GM18519 (cell line): ENCODE results near the gene PGA3.
"Not testable (repeated sequence)": the region's sequence is repeated elsewhere in the genome, so short reads cannot be mapped to it uniquely, and the experiment has no call there.

Experiments
- ATAC-seq: cut with Tn5 transposase; IDR thresholded peaks from one replicate; pipeline ENCODE4 v1.9.1; 2021; ENCODE audit warnings: mild to moderate bottlenecking, moderate library complexity; ENCODE audit not compliant: unreplicated experiment, low FRiP score

Gene PGA3

GRCh38 chr11:61248071-61248470, 44.8 kb downstream of the PGA3 start:
- ATAC-seq = not testable (repeated sequence)

- ATAC-seq = not testable (repeated sequence)
Measured at GRCh38 chr11:61249201-61249600, 45.9 kb downstream of the PGA3 start.

GRCh38 chr11:61250796-61251765, 47.8 kb downstream of the PGA3 start:
- ATAC-seq = not testable (repeated sequence)

DNA sequence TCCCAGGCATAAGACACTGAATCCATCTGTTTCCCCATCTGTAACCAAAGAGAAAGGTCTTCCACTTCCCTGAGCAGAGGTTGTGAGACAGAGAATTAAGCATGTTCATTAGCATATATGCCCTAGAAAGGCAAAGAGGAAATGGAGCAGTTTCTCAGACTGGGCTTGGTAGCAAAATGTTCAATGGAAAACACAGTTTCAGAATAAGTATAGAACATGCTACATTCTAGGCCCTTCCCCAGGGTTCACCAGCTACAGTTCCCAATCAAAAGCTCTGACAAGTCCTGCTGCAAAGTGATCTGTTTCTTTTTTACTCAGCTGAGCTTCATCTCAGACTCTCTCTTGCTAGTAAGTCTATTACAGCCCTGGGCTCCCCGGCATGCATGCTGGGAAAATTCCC, 49.0 kb downstream of the PGA3 start:
- ATAC-seq = not testable (repeated sequence)

DNA sequence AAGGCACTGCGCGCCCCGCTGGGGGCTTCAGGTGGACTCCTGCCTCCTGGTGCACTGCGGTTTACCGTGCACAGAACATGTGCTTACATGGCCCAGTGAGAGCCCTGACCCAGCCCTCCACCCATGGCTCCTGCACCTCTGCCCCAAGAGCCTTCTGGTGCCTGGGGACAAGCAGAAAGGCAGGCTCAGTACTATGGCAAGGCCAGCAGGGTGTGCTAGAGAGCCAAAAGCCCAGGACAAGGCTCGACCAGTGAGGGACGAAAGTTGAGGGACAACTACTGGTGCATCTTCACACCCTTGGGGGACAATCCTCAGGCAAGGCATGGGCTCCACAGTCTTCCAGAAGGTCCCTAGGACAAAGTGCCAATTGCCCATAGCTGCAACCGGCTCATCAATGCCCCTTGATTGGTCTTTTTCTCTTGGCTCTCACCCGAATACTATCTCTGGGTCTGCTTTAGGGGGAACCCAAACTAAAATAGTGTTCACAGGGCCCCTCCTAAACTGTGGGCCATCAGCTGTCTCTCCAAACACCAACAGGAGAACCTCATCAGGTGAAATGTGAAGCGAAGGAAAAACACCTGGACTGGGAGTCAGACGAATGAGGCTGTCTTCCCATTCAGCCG, 51.2 kb downstream of the PGA3 start:
- no peak for ATAC-seq

- ATAC-seq = no peak
Measured at GRCh38 chr11:61256710-61257482, 53.6 kb downstream of the PGA3 start.

- no peak for ATAC-seq
Measured at GRCh38 chr11:61258546-61258945, 55.2 kb downstream of the PGA3 start.

DNA sequence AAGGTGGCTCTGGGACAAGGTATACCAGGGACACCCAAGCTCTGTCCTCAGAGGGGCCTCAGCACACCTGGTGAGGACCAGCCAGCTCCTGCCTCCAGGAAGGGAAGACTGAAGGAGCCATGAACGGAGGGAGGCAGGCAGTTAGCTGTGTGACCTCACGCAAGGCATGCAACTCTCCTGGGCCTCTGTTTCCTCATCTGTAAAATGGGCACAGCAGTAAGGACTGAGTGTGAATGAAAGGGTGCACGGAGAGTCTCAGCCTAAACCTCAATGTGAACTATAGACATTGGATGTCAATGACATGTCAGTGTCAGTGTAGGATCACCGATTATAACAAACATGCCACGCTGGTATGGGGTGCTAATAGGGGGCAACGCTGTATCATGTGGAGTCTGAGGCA, 56.0 kb downstream of the PGA3 start:
- no peak for ATAC-seq
